KMS-11 (cell line): Measurements from ENCODE around the gene DEPDC5.

ENCODE experiments used
- H2AFZ ChIP-seq: fragments of 200-600 bp; sonication (generic); 2 replicates; pipeline ENCODE4 v1.6.1; 2016; ENCODE audit warnings: antibody characterized with exemption, mixed run types, low read depth
- H3K27ac ChIP-seq: fragments of 200-600 bp; sonication (generic); 2 replicates; pipeline ENCODE4 v1.6.1; 2016; ENCODE audit warnings: mild to moderate bottlenecking, mixed run types
- H3K27me3 ChIP-seq: fragments of 200-600 bp; sonication (generic); 2 replicates; pipeline ENCODE4 v1.6.1; 2017; ENCODE audit warnings: mild to moderate bottlenecking, low read depth, mixed run types, moderate library complexity; ENCODE audit not compliant: insufficient read depth
- H3K36me3 ChIP-seq: fragments of 200-600 bp; sonication (generic); 2 replicates; pipeline ENCODE4 v1.6.1; 2017; ENCODE audit warnings: mild to moderate bottlenecking, mixed run types; ENCODE audit not compliant: insufficient read depth
- H3K4me1 ChIP-seq: fragments of 200-600 bp; sonication (generic); 2 replicates; pipeline ENCODE4 v1.6.1; 2016; ENCODE audit warnings: mild to moderate bottlenecking, low read depth, mixed run types; ENCODE audit not compliant: poor library complexity, severe bottlenecking
- H3K4me2 ChIP-seq: fragments of 200-600 bp; sonication (generic); 2 replicates; pipeline ENCODE4 v1.7.0; 2016; ENCODE audit warnings: mild to moderate bottlenecking, mixed run types
- H3K4me3 ChIP-seq: fragments of 200-600 bp; sonication (generic); IDR thresholded peaks from 2 replicates; pipeline ENCODE4 v1.6.1; 2017; ENCODE audit warnings: low read depth, low read length, mixed read lengths; ENCODE audit not compliant: insufficient read depth
- H3K79me2 ChIP-seq: fragments of 200-600 bp; sonication (generic); 2 replicates; pipeline ENCODE4 v1.6.1; 2016; ENCODE audit warnings: low read depth, mixed run types; ENCODE audit not compliant: insufficient read depth
- H3K9ac ChIP-seq: fragments of 200-600 bp; sonication (generic); 2 replicates; pipeline ENCODE4 v1.6.1; 2016; ENCODE audit warnings: mild to moderate bottlenecking, mixed run types
- H4K20me1 ChIP-seq: fragments of 200-600 bp; sonication (generic); 2 replicates; pipeline ENCODE4 v1.6.1; 2016; ENCODE audit warnings: mild to moderate bottlenecking, mixed run types; ENCODE audit not compliant: insufficient read depth
- CTCF ChIP-seq: fragments of 200-600 bp; sonication (generic); conservative IDR thresholded peaks from 2 replicates; pipeline ENCODE4 v1.6.1; 2017; ENCODE audit warnings: low read depth, mild to moderate bottlenecking, antibody characterized with exemption, low read length, moderate library complexity, mixed read lengths

The DEPDC5 gene

DNA sequence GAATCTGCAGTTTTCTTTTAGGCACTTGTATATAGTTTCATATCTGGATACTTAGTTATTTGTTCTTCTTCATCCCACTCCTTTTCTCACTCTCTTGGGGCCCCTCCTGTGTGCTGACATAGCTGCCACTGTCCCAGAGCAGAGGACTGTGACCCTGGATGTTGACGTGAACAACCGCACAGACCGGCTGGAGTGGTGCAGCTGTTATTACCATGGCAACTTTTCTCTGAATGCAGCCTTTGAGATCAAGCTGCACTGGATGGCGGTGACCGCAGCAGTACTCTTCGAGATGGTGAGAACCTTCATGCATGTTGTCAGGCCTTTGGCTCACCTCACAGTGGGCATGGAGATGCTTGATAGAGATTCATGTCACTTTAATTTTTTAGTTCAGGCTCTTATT, 139.6 kb downstream of the DEPDC5 start:
- Histone ChIP-seq H3K4me1 (peaks cover 47% of the 10 kb centered on the region), H3K36me3 (no peaks in the 10 kb centered on the region), H2AFZ (no peak overlapping the region), H3K4me3 (no peak overlapping the region), H3K27me3 (no peaks in the 10 kb centered on the region), H4K20me1 (no peaks in the 10 kb centered on the region), H3K9ac (no peak overlapping the region), H3K79me2 (no peaks in the 10 kb centered on the region), H3K4me2 (no peak overlapping the region), H3K27ac (no peak overlapping the region)
- no peak for TF ChIP-seq CTCF

DNA sequence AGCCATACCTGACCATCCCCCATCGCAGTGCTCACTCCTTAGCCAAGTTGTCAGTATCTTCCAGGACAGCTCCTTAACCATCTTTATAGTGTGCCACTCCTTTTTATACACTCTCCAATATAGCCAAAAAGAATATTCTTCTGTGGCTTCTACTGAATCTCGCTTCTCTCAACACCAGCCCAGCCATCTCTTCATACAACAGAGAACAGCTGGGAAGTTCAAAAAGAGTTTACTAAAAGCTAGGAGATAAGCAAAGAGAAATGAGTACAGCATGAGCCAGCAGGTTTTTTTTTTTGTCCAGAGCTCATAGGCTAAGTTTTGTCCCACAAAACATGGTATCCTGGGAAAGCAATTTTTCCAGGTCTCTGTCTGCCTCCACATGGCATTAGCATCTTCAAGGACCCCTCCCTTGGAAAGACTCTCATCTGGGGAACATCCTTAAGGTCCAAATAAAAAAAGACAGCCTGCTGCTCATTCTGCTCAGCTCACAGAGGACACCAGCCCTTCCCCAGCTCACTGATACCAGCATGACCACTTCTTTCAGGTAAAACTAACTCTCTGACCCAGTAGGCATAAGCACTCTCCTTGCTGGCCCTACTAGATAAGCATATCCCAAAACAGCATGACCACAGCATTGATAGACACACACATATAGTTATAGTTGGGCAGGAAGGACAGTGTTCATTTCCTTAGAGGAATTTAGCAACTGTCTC, 141.7 kb downstream of the DEPDC5 start:
- Histone ChIP-seq H3K9ac (no peak overlapping the region), H2AFZ (no peak overlapping the region), H3K79me2 (no peaks in the 10 kb centered on the region), H3K27ac (no peak overlapping the region), H3K4me2 (no peak overlapping the region), H3K36me3 (no peaks in the 10 kb centered on the region), H3K4me1 (peaks cover 37% of the 10 kb centered on the region), H4K20me1 (no peaks in the 10 kb centered on the region), H3K4me3 (no peak overlapping the region), H3K27me3 (no peaks in the 10 kb centered on the region)
- no peak for TF ChIP-seq CTCF

DNA sequence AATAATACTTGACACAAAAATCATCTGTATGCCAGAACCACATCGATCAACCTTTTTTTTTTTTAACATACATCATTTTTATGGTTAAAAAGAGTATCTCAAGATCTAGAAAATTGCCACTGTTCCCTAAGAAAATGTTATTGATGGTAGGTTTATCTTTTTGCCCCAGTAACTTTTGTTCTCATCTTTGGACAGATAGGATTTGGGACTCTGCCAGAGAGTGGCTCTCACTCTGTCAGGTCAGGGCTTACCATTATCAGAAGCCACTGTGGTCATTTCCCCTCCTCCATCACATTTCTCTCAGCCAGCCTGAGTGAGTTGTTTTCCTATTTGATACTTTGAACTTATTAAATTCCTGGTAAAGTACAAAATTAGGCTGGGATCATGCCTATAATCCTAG, 142.7 kb downstream of the DEPDC5 start:
- Histone ChIP-seq H3K4me1 (peaks cover 28% of the 10 kb centered on the region), H3K4me2 (no peak overlapping the region), H3K36me3 (no peaks in the 10 kb centered on the region), H4K20me1 (no peaks in the 10 kb centered on the region), H3K27me3 (no peaks in the 10 kb centered on the region), H2AFZ (no peak overlapping the region), H3K27ac (no peak overlapping the region), H3K4me3 (no peak overlapping the region), H3K9ac (no peak overlapping the region), H3K79me2 (no peaks in the 10 kb centered on the region)
- TF ChIP-seq CTCF, result no peak

- no peaks in the 10 kb centered on the region for H3K36me3 ChIP-seq
- TF ChIP-seq CTCF, result no peak
- H2AFZ ChIP-seq, result no peak overlapping the region
- H3K27ac ChIP-seq, result no peak overlapping the region
- H3K4me3 ChIP-seq, result no peak overlapping the region
- no peak overlapping the region for H3K4me2 ChIP-seq
- H3K4me1 ChIP-seq, result peaks cover 12% of the 10 kb centered on the region
- H3K27me3 ChIP-seq, result no peaks in the 10 kb centered on the region
- no peaks in the 10 kb centered on the region for H3K79me2 ChIP-seq
- H3K9ac ChIP-seq, result no peak overlapping the region
- no peaks in the 10 kb centered on the region for H4K20me1 ChIP-seq
These were observed 144.3 kb downstream of the DEPDC5 start for GRCh38 chr22:31897842-31898805.
